AG09319 (cell line): ENCODE measurements around the gene LCE3E.

ENCODE experiments used
- DNase-seq: peaks from one replicate; pipeline ENCODE4 v3.0.0-alpha.2; 2010; ENCODE audit warnings: low read depth; ENCODE audit errors: extremely low read depth
- TF ChIP-seq, protein P1 (sequence below): IDR thresholded peaks from 2 replicates; pipeline ENCODE4 v1.5.1; 2011; ENCODE audit warnings: low read depth, mild to moderate bottlenecking, inconsistent platforms, low read length, moderate library complexity

The LCE3E gene

DNA sequence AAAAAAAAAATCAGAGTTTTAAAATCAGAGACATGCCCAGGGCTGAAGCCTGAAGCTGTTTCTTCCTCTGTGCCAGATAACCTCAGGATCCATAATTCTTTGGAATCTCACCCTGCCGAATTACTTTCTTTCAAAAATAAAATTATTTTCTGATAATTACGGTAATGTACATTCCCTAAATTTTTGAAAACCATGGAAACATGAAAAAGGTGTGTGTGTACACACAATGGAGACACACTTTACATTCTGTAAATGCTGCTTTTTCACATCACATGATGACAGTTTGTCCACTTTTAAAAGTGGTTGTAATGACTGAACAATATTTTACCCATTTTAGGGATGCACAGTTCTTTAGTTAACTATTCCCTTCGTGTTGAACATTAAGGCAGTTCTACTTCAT is 30.8 kb downstream of the LCE3E start:
- TF ChIP-seq, protein P1, sequence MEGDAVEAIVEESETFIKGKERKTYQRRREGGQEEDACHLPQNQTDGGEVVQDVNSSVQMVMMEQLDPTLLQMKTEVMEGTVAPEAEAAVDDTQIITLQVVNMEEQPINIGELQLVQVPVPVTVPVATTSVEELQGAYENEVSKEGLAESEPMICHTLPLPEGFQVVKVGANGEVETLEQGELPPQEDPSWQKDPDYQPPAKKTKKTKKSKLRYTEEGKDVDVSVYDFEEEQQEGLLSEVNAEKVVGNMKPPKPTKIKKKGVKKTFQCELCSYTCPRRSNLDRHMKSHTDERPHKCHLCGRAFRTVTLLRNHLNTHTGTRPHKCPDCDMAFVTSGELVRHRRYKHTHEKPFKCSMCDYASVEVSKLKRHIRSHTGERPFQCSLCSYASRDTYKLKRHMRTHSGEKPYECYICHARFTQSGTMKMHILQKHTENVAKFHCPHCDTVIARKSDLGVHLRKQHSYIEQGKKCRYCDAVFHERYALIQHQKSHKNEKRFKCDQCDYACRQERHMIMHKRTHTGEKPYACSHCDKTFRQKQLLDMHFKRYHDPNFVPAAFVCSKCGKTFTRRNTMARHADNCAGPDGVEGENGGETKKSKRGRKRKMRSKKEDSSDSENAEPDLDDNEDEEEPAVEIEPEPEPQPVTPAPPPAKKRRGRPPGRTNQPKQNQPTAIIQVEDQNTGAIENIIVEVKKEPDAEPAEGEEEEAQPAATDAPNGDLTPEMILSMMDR: no peak
- DNase-seq: no peak

DNA sequence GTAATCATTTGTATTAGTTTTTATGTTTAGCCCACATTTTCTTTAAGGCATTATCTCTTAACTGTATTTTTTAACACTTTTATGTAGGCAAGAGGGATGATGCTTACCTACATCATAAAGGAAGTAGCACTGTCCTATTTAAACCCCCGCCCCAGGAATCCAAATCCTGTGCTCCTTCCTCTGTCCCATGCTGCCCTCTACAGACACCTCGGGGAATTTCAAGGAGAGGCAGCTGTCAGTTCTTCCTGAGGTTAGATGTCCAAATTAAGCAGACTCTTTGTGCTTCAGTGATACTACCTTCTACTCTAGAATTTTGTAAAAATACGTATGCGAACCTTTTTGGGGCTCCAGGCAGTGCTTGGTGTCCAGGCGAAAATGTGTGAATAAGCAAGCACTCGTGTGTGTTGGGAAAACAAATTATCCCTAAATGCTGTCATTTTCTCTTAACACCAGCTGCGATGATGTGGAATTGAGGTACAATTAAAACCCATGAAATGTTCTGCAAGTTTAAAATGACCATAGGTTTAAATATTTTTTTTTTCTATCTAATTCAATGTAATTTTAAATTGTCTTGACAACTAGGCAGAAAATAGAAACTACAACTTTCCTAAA is 33.1 kb downstream of the LCE3E start:
- TF ChIP-seq, protein P1: peak; percentile 50
- DNase-seq: no peak

DNA sequence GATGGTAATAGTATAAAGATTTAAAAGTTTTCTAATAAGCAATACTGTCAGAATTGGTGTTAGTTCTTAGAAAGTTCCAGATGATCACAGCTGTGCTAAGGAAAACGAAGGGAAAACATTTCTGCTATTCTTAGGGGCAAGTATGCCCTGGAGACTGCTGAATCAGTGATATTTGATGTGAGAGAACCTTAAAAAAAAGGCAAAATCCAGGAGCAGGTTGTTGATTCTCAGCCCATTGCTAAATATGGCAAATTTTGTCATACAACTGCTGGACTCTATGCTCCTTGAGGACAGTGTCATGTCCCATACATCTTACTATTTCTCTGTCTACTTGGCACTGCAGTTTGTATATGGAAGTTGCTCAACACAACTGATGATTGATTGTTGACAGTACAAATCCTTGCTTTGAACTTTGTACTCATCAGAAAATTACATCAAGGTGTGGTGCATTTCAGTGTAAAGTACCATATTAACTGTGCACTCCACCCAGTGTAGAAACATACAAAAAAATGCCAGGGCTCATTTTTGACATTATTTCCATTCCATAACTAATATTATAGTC is 41.4 kb downstream of the LCE3E start:
- TF ChIP-seq, protein P1: no peak
- no peak for DNase-seq

DNA sequence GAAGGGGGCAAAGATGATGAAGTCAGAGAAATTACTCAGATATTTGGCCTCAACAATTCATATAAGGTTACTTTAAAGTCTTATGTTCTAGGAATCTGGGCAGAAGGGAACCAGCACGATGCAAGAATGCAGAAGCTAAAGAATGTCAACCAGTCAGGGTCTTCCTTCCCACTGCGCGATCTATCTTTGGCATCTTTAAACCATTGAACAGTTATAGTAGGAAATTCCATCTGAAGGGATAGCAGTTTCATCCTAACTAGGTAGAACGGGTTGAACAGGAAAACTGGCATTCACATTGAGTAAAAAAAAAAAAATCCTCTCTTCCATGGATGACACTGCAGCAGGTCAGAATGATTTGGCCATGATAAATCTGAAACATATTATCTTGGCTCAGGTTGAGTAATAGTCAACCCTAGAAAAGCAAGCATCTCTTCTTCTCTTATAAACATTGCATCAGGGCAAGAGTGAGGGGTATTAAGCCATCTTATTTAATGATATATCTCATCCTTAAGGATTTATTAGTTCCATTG is 46.0 kb downstream of the LCE3E start:
- no peak for DNase-seq
- TF ChIP-seq, protein P1: no peak

DNA sequence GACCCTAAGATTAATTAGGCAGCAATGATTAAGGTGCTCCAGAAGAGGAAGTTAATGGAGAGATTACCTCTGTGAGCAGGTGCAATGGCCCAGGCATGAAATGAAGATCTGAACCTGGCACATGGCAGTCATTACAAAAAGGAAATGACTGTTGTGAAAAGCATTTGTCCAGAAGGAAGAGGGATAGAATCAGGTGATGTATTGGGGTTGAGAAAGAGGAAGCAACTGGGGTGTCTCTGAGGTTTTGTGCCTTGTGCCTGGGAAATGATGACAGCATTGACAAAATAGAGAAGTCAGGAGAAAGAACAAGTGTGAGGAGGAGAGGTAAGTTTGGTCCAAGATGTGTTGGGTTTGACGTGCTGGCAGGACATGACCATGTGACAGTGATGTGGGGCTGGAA is 46.7 kb downstream of the LCE3E start:
- TF ChIP-seq, protein P1: no peak
- no peak for DNase-seq

DNA sequence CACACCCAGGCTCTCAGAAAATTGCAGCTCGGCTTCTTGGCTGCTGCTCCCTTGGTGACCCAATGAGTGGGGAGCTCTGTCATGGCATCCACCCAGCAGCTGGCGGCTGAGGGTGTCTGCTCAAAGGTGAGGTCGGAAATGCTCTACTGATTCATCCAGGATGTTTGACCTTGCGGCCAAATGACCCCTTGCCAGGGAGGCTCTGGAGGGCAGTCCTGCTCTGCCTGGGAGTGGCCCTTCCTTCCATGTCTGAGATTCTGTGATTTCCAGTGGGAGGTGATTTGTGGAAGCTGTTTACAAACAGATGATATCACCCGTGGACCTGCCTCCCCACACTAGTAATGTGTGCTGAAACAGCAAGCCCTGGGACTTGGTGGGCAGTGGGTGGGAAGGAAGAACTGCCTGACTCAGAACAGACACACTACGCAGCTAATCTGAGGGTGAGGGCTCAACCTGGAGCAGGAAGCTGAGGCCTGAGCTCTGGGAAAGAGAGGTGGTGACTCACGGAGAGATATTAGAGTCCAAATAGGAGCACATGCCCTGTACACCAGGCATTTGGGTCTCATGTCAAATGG is 49.3 kb downstream of the LCE3E start:
- no peak for DNase-seq
- TF ChIP-seq, protein P1: no peak

DNA sequence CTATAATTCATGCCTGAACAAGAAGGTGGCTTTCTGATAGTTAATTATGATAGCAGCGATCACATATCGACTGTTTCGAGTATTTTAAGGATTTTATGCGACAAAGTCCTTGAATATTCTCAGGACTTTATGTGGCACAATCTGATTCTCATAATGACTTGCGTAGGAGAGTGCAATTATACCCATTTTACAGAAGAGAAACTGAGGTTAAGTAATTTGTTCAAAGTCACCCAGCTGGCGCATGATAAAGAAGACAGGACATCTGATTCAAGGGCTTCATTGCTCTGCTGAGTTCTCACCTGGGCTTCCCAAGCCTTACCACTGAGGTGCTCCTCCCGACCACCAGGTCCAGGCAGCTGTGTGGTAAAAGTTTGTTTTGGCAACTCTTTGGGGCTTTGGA is 50.5 kb downstream of the LCE3E start:
- TF ChIP-seq, protein P1: no peak

More for the DNA sequence above, 50.5 kb downstream of the LCE3E start:
- DNase-seq: no peak
